Measurements from ENCODE around the gene RAB28.

- TF ChIP-seq, protein P1, sequence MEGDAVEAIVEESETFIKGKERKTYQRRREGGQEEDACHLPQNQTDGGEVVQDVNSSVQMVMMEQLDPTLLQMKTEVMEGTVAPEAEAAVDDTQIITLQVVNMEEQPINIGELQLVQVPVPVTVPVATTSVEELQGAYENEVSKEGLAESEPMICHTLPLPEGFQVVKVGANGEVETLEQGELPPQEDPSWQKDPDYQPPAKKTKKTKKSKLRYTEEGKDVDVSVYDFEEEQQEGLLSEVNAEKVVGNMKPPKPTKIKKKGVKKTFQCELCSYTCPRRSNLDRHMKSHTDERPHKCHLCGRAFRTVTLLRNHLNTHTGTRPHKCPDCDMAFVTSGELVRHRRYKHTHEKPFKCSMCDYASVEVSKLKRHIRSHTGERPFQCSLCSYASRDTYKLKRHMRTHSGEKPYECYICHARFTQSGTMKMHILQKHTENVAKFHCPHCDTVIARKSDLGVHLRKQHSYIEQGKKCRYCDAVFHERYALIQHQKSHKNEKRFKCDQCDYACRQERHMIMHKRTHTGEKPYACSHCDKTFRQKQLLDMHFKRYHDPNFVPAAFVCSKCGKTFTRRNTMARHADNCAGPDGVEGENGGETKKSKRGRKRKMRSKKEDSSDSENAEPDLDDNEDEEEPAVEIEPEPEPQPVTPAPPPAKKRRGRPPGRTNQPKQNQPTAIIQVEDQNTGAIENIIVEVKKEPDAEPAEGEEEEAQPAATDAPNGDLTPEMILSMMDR (conservative IDR thresholded peaks at IDR 0.05; ENCODE audit: low read depth, low read length): no peak
- TF ChIP-seq EZH2 (IDR thresholded peaks at IDR 0.05; ENCODE audit: low read length, unreplicated experiment): no peak
Measured at GRCh38 chr4:13413729-13414437, 70.3 kb downstream of the RAB28 start.
